Stimulated activated CD8-positive, alpha-beta memory T cell treated with anti-CD3 and anti-CD28 coated beads, Interleukin-12 subunit alpha, Interleukin-12 subunit beta, amount 100 ng/mL, for 4 hours (primary cell): ENCODE results near the gene DYNC1I1.

ENCODE experiments used
- DNase-seq: peaks from one replicate; pipeline ENCODE4 v3.0.0-alpha.2; 2020; ENCODE audit warnings: low read depth

The DYNC1I1 gene

GRCh38 chr7:95861041-95861440 is 88.7 kb downstream of the DYNC1I1 start:
- no peak for DNase-seq

- DNase-seq, result no peak
Observed at GRCh38 chr7:95863623-95864022, 91.3 kb downstream of the DYNC1I1 start.

GRCh38 chr7:95865716-95866371 is 93.5 kb downstream of the DYNC1I1 start:
- DNase-seq, result no peak

- DNase-seq, result no peak
Observed at GRCh38 chr7:95867309-95867708, 95.0 kb downstream of the DYNC1I1 start.

GRCh38 chr7:95871075-95871848 is 98.9 kb downstream of the DYNC1I1 start:
- no peak for DNase-seq

GRCh38 chr7:95871896-95872295 is 99.5 kb downstream of the DYNC1I1 start:
- DNase-seq, result no peak

- DNase-seq, result no peak
Observed at GRCh38 chr7:95874129-95874528, 101.8 kb downstream of the DYNC1I1 start.

GRCh38 chr7:95874541-95875265 is 102.3 kb downstream of the DYNC1I1 start:
- DNase-seq, result no peak

GRCh38 chr7:95875519-95875918 is 103.2 kb downstream of the DYNC1I1 start:
- no peak for DNase-seq

- no peak for DNase-seq
Observed at GRCh38 chr7:95878677-95879076, 106.3 kb downstream of the DYNC1I1 start.

GRCh38 chr7:95881597-95881996 is 109.2 kb downstream of the DYNC1I1 start:
- no peak for DNase-seq

- no peak for DNase-seq
Observed at GRCh38 chr7:95883217-95883616, 110.9 kb downstream of the DYNC1I1 start.

- DNase-seq, result no peak
Observed at GRCh38 chr7:95886501-95887090, 114.2 kb downstream of the DYNC1I1 start.

GRCh38 chr7:95893484-95893883 is 121.1 kb downstream of the DYNC1I1 start:
- no peak for DNase-seq

GRCh38 chr7:95897557-95898251 is 125.3 kb downstream of the DYNC1I1 start:
- DNase-seq, result no peak

GRCh38 chr7:95899919-95900513 is 127.7 kb downstream of the DYNC1I1 start:
- no peak for DNase-seq

- DNase-seq, result no peak
Observed at GRCh38 chr7:95901006-95901405, 128.7 kb downstream of the DYNC1I1 start.

- DNase-seq, result no peak
Observed at GRCh38 chr7:95904099-95904498, 131.7 kb downstream of the DYNC1I1 start.

GRCh38 chr7:95905167-95905566 is 132.8 kb downstream of the DYNC1I1 start:
- DNase-seq, result no peak

- no peak for DNase-seq
Observed at GRCh38 chr7:95906851-95907250, 134.5 kb downstream of the DYNC1I1 start.

- no peak for DNase-seq
Observed at GRCh38 chr7:95907337-95907736, 135.0 kb downstream of the DYNC1I1 start.

GRCh38 chr7:95908499-95908898 is 136.1 kb downstream of the DYNC1I1 start:
- DNase-seq, result no peak
